Osteoblast (primary cell): ENCODE results near the gene DGKB. TPM values are rescaled to one million over a fixed set of nuclear protein-coding genes. Genes with fewer than 3 reads are reported as not detected.

Source experiments
- DNase-seq: peaks from one replicate; pipeline ENCODE4 v3.0.0; 2011; ENCODE audit warnings: low spot score, mixed read lengths; ENCODE audit not compliant: insufficient read length; ENCODE audit errors: missing footprints
- H2AFZ ChIP-seq: 2 replicates; pipeline ENCODE4 v1.6.0; 2011; ENCODE audit warnings: mild to moderate bottlenecking, low read length
- H3K27ac ChIP-seq: 2 replicates; pipeline ENCODE4 v1.5.1; 2011; ENCODE audit warnings: mild to moderate bottlenecking, low read depth, low read length, moderate library complexity
- H3K27me3 ChIP-seq: 2 replicates; pipeline ENCODE4 v1.6.0; 2012; ENCODE audit warnings: mild to moderate bottlenecking, control low read depth, inconsistent platforms, low read length, moderate library complexity; ENCODE audit not compliant: insufficient read depth
- H3K36me3 ChIP-seq: 2 replicates; pipeline ENCODE4 v1.5.1; 2011; ENCODE audit warnings: mild to moderate bottlenecking, low read length, control low read depth, moderate library complexity; ENCODE audit not compliant: insufficient read depth
- H3K4me1 ChIP-seq: 2 replicates; pipeline ENCODE4 v1.5.1; 2011; ENCODE audit warnings: mild to moderate bottlenecking, low read length, control low read depth, moderate library complexity; ENCODE audit not compliant: insufficient read depth
- H3K4me2 ChIP-seq: 2 replicates; pipeline ENCODE4 v1.6.0; 2011; ENCODE audit warnings: mild to moderate bottlenecking, low read length; ENCODE audit not compliant: insufficient read depth
- H3K4me3 ChIP-seq: fragments of 200-600 bp; sonication (generic); 3 replicates; pipeline ENCODE4 v1.5.1; 2012; ENCODE audit warnings: mild to moderate bottlenecking, low read length, inconsistent platforms; ENCODE audit not compliant: insufficient read depth
- H3K79me2 ChIP-seq: 2 replicates; pipeline ENCODE4 v1.6.0; 2012; ENCODE audit warnings: mild to moderate bottlenecking, low read length, control low read depth, inconsistent platforms; ENCODE audit not compliant: insufficient read depth
- H3K9me3 ChIP-seq: 2 replicates; pipeline ENCODE4 v1.5.1; 2011; ENCODE audit warnings: low read depth, low read length, control low read depth
- H4K20me1 ChIP-seq: 2 replicates; pipeline ENCODE4 v1.6.0; 2012; ENCODE audit warnings: mild to moderate bottlenecking, low read length, control low read depth; ENCODE audit not compliant: insufficient read depth
- CTCF ChIP-seq: IDR thresholded peaks from 2 replicates; pipeline ENCODE4 v1.5.1; 2011; ENCODE audit warnings: mild to moderate bottlenecking, low read depth, low read length, moderate library complexity; ENCODE audit errors: extremely low read depth
- total RNA-seq: library from RNA; depleted of rRNA; stranded (reverse); fragments of >200 nt; gene quantifications from 2 replicates; pipeline ENCODE4 v1.2.3, GENCODE V29; 2012

The DGKB gene
- total RNA-seq, 1 donor, result 1.1 TPM

- peak overlapping the region; percentile 51 for H2AFZ ChIP-seq
- no peaks in the 10 kb centered on the region for H3K9me3 ChIP-seq
- H3K4me2 ChIP-seq, result peak overlapping the region; percentile 43
- H3K27me3 ChIP-seq, result no peaks in the 10 kb centered on the region
- H4K20me1 ChIP-seq, result no peaks in the 10 kb centered on the region
- H3K36me3 ChIP-seq, result no peaks in the 10 kb centered on the region
- H3K4me3 ChIP-seq, result peak overlapping the region; percentile 19
- H3K27ac ChIP-seq, result no peak overlapping the region
- TF ChIP-seq CTCF, result no peak
- H3K4me1 ChIP-seq, result no peaks in the 10 kb centered on the region
- H3K79me2 ChIP-seq, result no peaks in the 10 kb centered on the region
- DNase-seq, result no peak
Observed at GRCh38 chr7:14521183-14521582, 381.4 kb downstream of the DGKB start.

GRCh38 chr7:14510268-14510667, 392.3 kb downstream of the DGKB start:
- Histone ChIP-seq H3K36me3 (no peaks in the 10 kb centered on the region), H3K9me3 (peaks cover 4% of the 10 kb centered on the region), H3K4me1 (peaks cover 3% of the 10 kb centered on the region), H2AFZ (no peak overlapping the region), H3K4me3 (no peak overlapping the region), H3K79me2 (no peaks in the 10 kb centered on the region), H3K4me2 (no peak overlapping the region), H4K20me1 (no peaks in the 10 kb centered on the region), H3K27ac (no peak overlapping the region), H3K27me3 (no peaks in the 10 kb centered on the region)
- no peak for TF ChIP-seq CTCF
- DNase-seq, result no peak

- H3K27me3 ChIP-seq, result no peaks in the 10 kb centered on the region
- DNase-seq, result no peak
- peaks cover 3% of the 10 kb centered on the region for H3K4me1 ChIP-seq
- TF ChIP-seq CTCF, result no peak
- peaks cover 4% of the 10 kb centered on the region for H3K9me3 ChIP-seq
- no peak overlapping the region for H2AFZ ChIP-seq
- H3K79me2 ChIP-seq, result no peaks in the 10 kb centered on the region
- no peak overlapping the region for H3K27ac ChIP-seq
- no peak overlapping the region for H3K4me2 ChIP-seq
- H3K4me3 ChIP-seq, result no peak overlapping the region
- H3K36me3 ChIP-seq, result no peaks in the 10 kb centered on the region
- H4K20me1 ChIP-seq, result no peaks in the 10 kb centered on the region
Observed at GRCh38 chr7:14507617-14508016, 394.9 kb downstream of the DGKB start.

- peaks cover 3% of the 10 kb centered on the region for H3K4me1 ChIP-seq
- no peak overlapping the region for H3K4me3 ChIP-seq
- H4K20me1 ChIP-seq, result no peaks in the 10 kb centered on the region
- H2AFZ ChIP-seq, result no peak overlapping the region
- H3K27me3 ChIP-seq, result no peaks in the 10 kb centered on the region
- TF ChIP-seq CTCF, result no peak
- H3K27ac ChIP-seq, result no peak overlapping the region
- no peak overlapping the region for H3K4me2 ChIP-seq
- peak; percentile 65 for DNase-seq
- no peaks in the 10 kb centered on the region for H3K36me3 ChIP-seq
- H3K9me3 ChIP-seq, result peaks cover 2% of the 10 kb centered on the region
- H3K79me2 ChIP-seq, result no peaks in the 10 kb centered on the region
Observed at GRCh38 chr7:14505906-14506305, 396.6 kb downstream of the DGKB start.
